Esophagus muscularis mucosa (tissue), 4 donors: ENCODE results near the gene RPL38. TPM values are rescaled to one million over a fixed set of nuclear protein-coding genes. Genes with fewer than 3 reads are reported as not detected.

Source experiments
- DNase-seq: peaks from one replicate; pipeline ENCODE4 v3.0.0-alpha.2; 2017; ENCODE audit errors: extremely low spot score
- H3K27ac ChIP-seq, 4 donors: fragments of 200-600 bp; sonication (generic); replicated peaks in 1 of 4; 1 replicate in 3 of 4; 2 replicates in 1 of 4; pipeline ENCODE4 v1.5.1; 2016 to 2019; ENCODE audit warnings: mild to moderate bottlenecking in 1 of 4
- H3K27me3 ChIP-seq, 4 donors: fragments of 200-600 bp; sonication (generic); one replicate each; pipeline versions ENCODE4 v1.5.1 to v1.6.0; 2016 to 2019
- H3K36me3 ChIP-seq, 4 donors: fragments of 200-600 bp; sonication (generic); one replicate each; pipeline ENCODE4 v1.5.1; 2016 to 2019
- H3K4me1 ChIP-seq, 4 donors: fragments of 200-600 bp; sonication (generic); one replicate each; pipeline ENCODE4 v1.5.1; 2016 to 2019
- H3K4me3 ChIP-seq, 4 donors: fragments of 200-600 bp; sonication (generic); 1 replicate in 2 of 4; 2 replicates in 2 of 4; pipeline ENCODE4 v1.5.1; 2016 to 2019; ENCODE audit warnings: mild to moderate bottlenecking in 4 of 4, moderate library complexity in 1 of 4
- H3K9me3 ChIP-seq, 4 donors: fragments of 200-600 bp; sonication (generic); 1 replicate in 3 of 4; 2 replicates in 1 of 4; pipeline ENCODE4 v1.5.1; 2016 to 2019
- CTCF ChIP-seq, 3 experiments: fragments of 200-600 bp in 2 of 3; fragments of 450-650 bp in 1 of 3; sonication (generic) in 2 of 3; IDR thresholded peaks; one replicate each; pipeline ENCODE4 v1.5.1; 2017 to 2019; ENCODE audit warnings: antibody characterized with exemption in 3 of 3, mild to moderate bottlenecking in 2 of 3, moderate library complexity in 1 of 3
- EP300 ChIP-seq: sonication (generic); formaldehyde crosslinking; IDR thresholded peaks from one replicate; pipeline ENCODE4 v1.6.1; 2017; ENCODE audit warnings: antibody characterized with exemption
- POLR2A ChIP-seq: fragments of 450-650 bp; IDR thresholded peaks from one replicate; pipeline ENCODE4 v1.6.1; 2017; ENCODE audit warnings: antibody characterized with exemption, moderate library complexity, mild to moderate bottlenecking, low read depth
- POLR2AphosphoS5 ChIP-seq, 2 donors: sonication (generic); formaldehyde crosslinking; IDR thresholded peaks; one replicate each; pipeline ENCODE4 v1.6.1; 2017; ENCODE audit warnings: antibody characterized with exemption in 2 of 2
- WGBS: methylation state at CpG from one replicate; pipeline ENCODE4 v1.1.5; 2018; 5-methylcytosine and 5-hydroxymethylcytosine counted together
- intact Hi-C: fragments of 100-400 bp; cut with DNase I; formaldehyde crosslinking; loops from one replicate; pipeline ENCODE4 v1.15.1; 2023
- total RNA-seq, 4 donors: library from RNA; depleted of rRNA; stranded (reverse); fragments of >200 nt; gene quantifications; one replicate each; pipeline versions ENCODE4 v1.1.0 to v1.2.1, GENCODE V29; 2016

RPL38 gene
- total RNA-seq, 4 donors from 2014 or later = 445 to 1,296 (median 979) TPM

- no peak for DNase-seq
- no peak overlapping the region for H3K4me3 ChIP-seq
- H3K36me3 ChIP-seq = peaks cover 0 to 5% (median under 1%) of the 10 kb centered on the region in 4 donors
- 64% methylated on average over 11 of the region's 13 CpGs for WGBS
- no peak for TF ChIP-seq POLR2AphosphoS5 (IDR thresholded peaks at IDR 0.05)
- TF ChIP-seq EP300 = no peak
- TF ChIP-seq CTCF (IDR thresholded peaks at IDR 0.05) = no peak
- TF ChIP-seq POLR2A = no peak
- no peak overlapping the region for H3K27ac ChIP-seq
- H3K9me3 ChIP-seq = no peaks in the 10 kb centered on the region
- intact Hi-C loops = no loop called here
- H3K27me3 ChIP-seq = no peaks in the 10 kb centered on the region
- H3K4me1 ChIP-seq = peaks cover 18 to 46% (median 28%) of the 10 kb centered on the region in 4 donors
Measured at GRCh38 chr17:74217037-74217730, 13.7 kb downstream of the RPL38 start.

- Histone ChIP-seq H3K4me1 (peaks cover 11 to 39% (median 21%) of the 10 kb centered on the region in 4 donors), H3K27me3 (no peaks in the 10 kb centered on the region), H3K27ac (no peak overlapping the region), H3K4me3 (no peak overlapping the region), H3K36me3 (peaks cover 0 to 12% (median 7%) of the 10 kb centered on the region in 4 donors), H3K9me3 (no peaks in the 10 kb centered on the region)
- TF ChIP-seq EP300 = no peak
- no peak for TF ChIP-seq CTCF (IDR thresholded peaks at IDR 0.05)
- TF ChIP-seq POLR2A = no peak
- no peak for TF ChIP-seq POLR2AphosphoS5 (IDR thresholded peaks at IDR 0.05)
- WGBS = 89% methylated on average over 2 of the region's 2 CpGs
- DNase-seq = no peak
- intact Hi-C loops = no loop called here
Measured at GRCh38 chr17:74217888-74218287, 14.4 kb downstream of the RPL38 start.

- DNase-seq = no peak
- peaks cover 11 to 36% (median 19%) of the 10 kb centered on the region in 4 donors for H3K4me1 ChIP-seq
- no peak overlapping the region for H3K4me3 ChIP-seq
- H3K36me3 ChIP-seq = peaks cover 0 to 18% (median 13%) of the 10 kb centered on the region in 4 donors
- H3K27ac ChIP-seq = no peak overlapping the region
- H3K27me3 ChIP-seq = no peaks in the 10 kb centered on the region
- no peaks in the 10 kb centered on the region for H3K9me3 ChIP-seq
- TF ChIP-seq EP300 = no peak
- TF ChIP-seq POLR2AphosphoS5 (IDR thresholded peaks at IDR 0.05) = no peak
- TF ChIP-seq CTCF (IDR thresholded peaks at IDR 0.05) = no peak
- no peak for TF ChIP-seq POLR2A
- intact Hi-C loops = no loop called here
- 75% methylated on average over 8 of the region's 8 CpGs for WGBS
Measured at GRCh38 chr17:74218436-74218835, 15.0 kb downstream of the RPL38 start.

- WGBS = 85% methylated on average over 3 of the region's 3 CpGs
- no peaks in the 10 kb centered on the region for H3K27me3 ChIP-seq
Measured at GRCh38 chr17:74219576-74220133, 16.2 kb downstream of the RPL38 start.

More at GRCh38 chr17:74219576-74220133, 16.2 kb downstream of the RPL38 start:
- peaks cover 0 to 30% (median 24%) of the 10 kb centered on the region in 4 donors for H3K36me3 ChIP-seq
- no peaks in the 10 kb centered on the region for H3K9me3 ChIP-seq
- H3K4me3 ChIP-seq = no peak overlapping the region
- intact Hi-C loops = no loop called here
- peaks cover 0 to 24% (median 7%) of the 10 kb centered on the region in 4 donors for H3K4me1 ChIP-seq
- no peak overlapping the region for H3K27ac ChIP-seq
- no peak for DNase-seq
- no peak for TF ChIP-seq POLR2AphosphoS5 (IDR thresholded peaks at IDR 0.05)
- no peak for TF ChIP-seq POLR2A
- TF ChIP-seq EP300 = no peak
- no peak for TF ChIP-seq CTCF (IDR thresholded peaks at IDR 0.05)
